Prostate gland (tissue), 2 donors: ENCODE results near the gene HOOK2. TPM values are rescaled to one million over a fixed set of nuclear protein-coding genes. Genes with fewer than 3 reads are reported as not detected.

Experiments
- DNase-seq: peaks from one replicate; pipeline ENCODE4 v3.0.0-alpha.2; 2019; ENCODE audit warnings: low spot score
- H3K27ac ChIP-seq, 2 donors: fragments of 200-600 bp; sonication (generic); 2 replicates each; pipeline ENCODE4 v1.5.1; 2017 to 2019
- H3K27me3 ChIP-seq: fragments of 200-600 bp; sonication (generic); replicated peaks from 2 replicates; pipeline ENCODE4 v1.5.1; 2019; ENCODE audit not compliant: insufficient read depth
- H3K36me3 ChIP-seq, 2 donors: fragments of 200-600 bp; sonication (generic); 1 replicate in 1 of 2; 2 replicates in 1 of 2; pipeline versions ENCODE4 v1.5.1 to v1.8.1; 2017 to 2019
- H3K4me1 ChIP-seq: fragments of 200-600 bp; sonication (generic); replicated peaks from 2 replicates; pipeline ENCODE4 v1.5.1; 2019
- H3K4me3 ChIP-seq, 2 donors: fragments of 200-600 bp; sonication (generic); 2 replicates each; pipeline ENCODE4 v1.5.1; 2017 to 2019
- H3K9me3 ChIP-seq: fragments of 200-600 bp; sonication (generic); 2 replicates; pipeline ENCODE4 v1.5.1; 2017
- POLR2A ChIP-seq: fragments of 450-650 bp; IDR thresholded peaks from one replicate; pipeline ENCODE4 v1.6.1; 2016; ENCODE audit warnings: antibody characterized with exemption, mild to moderate bottlenecking
- POLR2AphosphoS5 ChIP-seq: sonication (generic); formaldehyde crosslinking; IDR thresholded peaks from one replicate; pipeline ENCODE4 v1.6.1; 2017; ENCODE audit warnings: antibody characterized with exemption
- WGBS: methylation state at CpG from one replicate; pipeline ENCODE4 v1.1.5; 2018; 5-methylcytosine and 5-hydroxymethylcytosine counted together
- intact Hi-C: fragments of 100-400 bp; cut with DNase I; formaldehyde crosslinking; loops from one replicate; pipeline ENCODE4 v1.14.2; 2022
- total RNA-seq, 2 donors: library from RNA; depleted of rRNA; stranded (reverse); fragments of >200 nt; gene quantifications; one replicate each; pipeline ENCODE4 v1.1.0, GENCODE V29; 2016
- TF ChIP-seq, protein P1 (sequence below), 4 experiments: fragments of 200-600 bp in 2 of 4; fragments of 450-650 bp in 2 of 4; sonication (generic) in 2 of 4; IDR thresholded peaks; 1 replicate in 3 of 4; 2 replicates in 1 of 4; pipeline ENCODE4 v1.5.1; 2016 to 2019; ENCODE audit warnings: antibody characterized with exemption in 4 of 4, mild to moderate bottlenecking in 2 of 4, moderate library complexity in 2 of 4

HOOK2 gene
- total RNA-seq, 2 donors from 2014 or later = 49.6 to 126 TPM

DNA sequence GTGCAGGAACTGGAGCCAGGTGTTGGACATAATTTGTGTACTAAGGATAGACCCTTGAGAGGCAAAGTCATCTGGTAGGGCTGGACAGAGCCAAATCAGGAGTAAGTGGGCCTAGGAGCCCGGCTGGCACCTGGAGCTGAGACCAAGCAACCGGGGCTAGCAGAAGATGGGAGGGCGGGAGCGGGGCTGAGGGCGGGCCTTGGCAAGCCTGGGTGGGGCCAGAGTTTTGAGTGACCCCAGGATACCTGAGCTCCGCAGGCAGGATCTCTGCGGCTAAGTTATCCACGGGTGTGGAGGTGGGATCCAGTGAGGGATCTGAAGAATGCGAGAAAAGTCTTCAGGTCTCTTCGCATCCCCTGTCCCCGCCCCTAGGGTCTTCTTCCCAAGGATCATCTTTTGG, 8.2 kb downstream of the HOOK2 start:
- peaks cover 4 to 5% of the 10 kb centered on the region in 2 donors for H3K36me3 ChIP-seq

DNA sequence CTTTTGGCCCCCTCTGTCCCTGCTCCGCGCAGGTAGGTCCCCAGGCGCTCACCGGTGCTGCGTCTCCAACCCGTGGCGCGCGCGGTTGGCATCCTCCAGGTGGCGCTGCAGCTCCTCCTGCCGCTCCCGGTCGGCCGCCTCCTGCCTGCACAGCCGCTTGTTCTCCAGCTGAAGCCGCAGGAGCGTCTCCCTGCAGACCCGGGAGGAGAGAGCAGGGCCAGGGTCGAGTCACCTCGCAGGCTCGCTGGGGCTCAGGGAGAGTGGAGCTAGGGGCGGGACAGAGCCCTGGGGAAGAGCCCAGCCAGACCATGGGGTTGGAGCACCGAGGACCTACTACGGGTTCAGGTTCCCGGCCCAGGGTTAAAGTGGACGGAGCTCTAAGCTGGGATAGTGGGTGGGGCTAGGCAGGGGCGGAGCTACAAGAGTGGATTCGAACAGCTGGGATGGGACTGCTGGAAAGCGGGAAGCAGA, 9.3 kb downstream of the HOOK2 start:
- peak; percentile 60 for DNase-seq
- no peak for TF ChIP-seq POLR2A
- peak; percentile 11 for TF ChIP-seq POLR2AphosphoS5
- TF ChIP-seq, protein P1, sequence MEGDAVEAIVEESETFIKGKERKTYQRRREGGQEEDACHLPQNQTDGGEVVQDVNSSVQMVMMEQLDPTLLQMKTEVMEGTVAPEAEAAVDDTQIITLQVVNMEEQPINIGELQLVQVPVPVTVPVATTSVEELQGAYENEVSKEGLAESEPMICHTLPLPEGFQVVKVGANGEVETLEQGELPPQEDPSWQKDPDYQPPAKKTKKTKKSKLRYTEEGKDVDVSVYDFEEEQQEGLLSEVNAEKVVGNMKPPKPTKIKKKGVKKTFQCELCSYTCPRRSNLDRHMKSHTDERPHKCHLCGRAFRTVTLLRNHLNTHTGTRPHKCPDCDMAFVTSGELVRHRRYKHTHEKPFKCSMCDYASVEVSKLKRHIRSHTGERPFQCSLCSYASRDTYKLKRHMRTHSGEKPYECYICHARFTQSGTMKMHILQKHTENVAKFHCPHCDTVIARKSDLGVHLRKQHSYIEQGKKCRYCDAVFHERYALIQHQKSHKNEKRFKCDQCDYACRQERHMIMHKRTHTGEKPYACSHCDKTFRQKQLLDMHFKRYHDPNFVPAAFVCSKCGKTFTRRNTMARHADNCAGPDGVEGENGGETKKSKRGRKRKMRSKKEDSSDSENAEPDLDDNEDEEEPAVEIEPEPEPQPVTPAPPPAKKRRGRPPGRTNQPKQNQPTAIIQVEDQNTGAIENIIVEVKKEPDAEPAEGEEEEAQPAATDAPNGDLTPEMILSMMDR (IDR thresholded peaks at IDR 0.05) = peak; percentile 52 to 79 (median 70)
- Histone ChIP-seq H3K9me3 (no peaks in the 10 kb centered on the region), H3K4me3 (peak overlapping the region; percentile 12 to 13), H3K4me1 (no peaks in the 10 kb centered on the region), H3K36me3 (peaks cover 4 to 5% of the 10 kb centered on the region in 2 donors), H3K27me3 (no peaks in the 10 kb centered on the region), H3K27ac (no peak overlapping the region)
- WGBS = 36% methylated on average over 30 of the region's 30 CpGs
- intact Hi-C loops = loop anchor here (2.0 kb wide), 1 partner anchor 71 kb away; no protein-coding TSS in a partner anchor

More for the DNA sequence above, 8.2 kb downstream of the HOOK2 start:
- H3K27me3 ChIP-seq = no peaks in the 10 kb centered on the region
- intact Hi-C loops = loop anchor here (2.0 kb wide), 1 partner anchor 70 kb away; no protein-coding TSS in a partner anchor
- H3K4me3 ChIP-seq = no peak overlapping the region
- H3K27ac ChIP-seq = no peak overlapping the region
- TF ChIP-seq, protein P1 (IDR thresholded peaks at IDR 0.05) = no peak
- TF ChIP-seq POLR2A (no peak), POLR2AphosphoS5 (no peak)
- DNase-seq = no peak
- H3K4me1 ChIP-seq = no peaks in the 10 kb centered on the region
- H3K9me3 ChIP-seq = no peaks in the 10 kb centered on the region
- WGBS = 91% methylated on average over 11 of the region's 11 CpGs

DNA sequence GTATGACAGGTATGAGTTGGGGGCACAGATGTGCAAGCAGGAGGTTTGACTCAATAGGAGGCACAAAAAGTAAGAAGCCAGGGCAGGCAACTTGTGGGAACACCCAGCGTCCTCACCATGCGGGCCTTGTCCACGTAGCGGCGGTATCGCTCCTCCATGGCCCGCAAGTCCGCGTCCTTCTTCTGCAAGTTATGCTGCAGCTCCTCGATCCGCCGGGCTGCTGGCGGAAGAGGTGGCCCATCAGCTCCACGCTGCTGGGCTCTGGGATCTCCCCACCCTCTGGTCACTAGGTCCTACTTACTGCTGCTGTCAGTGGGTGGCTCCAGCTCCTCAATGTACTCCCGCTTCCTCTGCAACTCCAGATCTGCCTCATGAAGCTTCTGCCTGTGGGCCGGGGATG, 10.7 kb downstream of the HOOK2 start:
- Histone ChIP-seq H3K4me3 (no peak overlapping the region), H3K27ac (no peak overlapping the region), H3K9me3 (no peaks in the 10 kb centered on the region), H3K36me3 (peaks cover 4 to 5% of the 10 kb centered on the region in 2 donors), H3K27me3 (no peaks in the 10 kb centered on the region), H3K4me1 (no peaks in the 10 kb centered on the region)
- WGBS = 97% methylated on average over 16 of the region's 16 CpGs
- TF ChIP-seq, protein P1 (IDR thresholded peaks at IDR 0.05) = no peak
- TF ChIP-seq POLR2A (no peak), POLR2AphosphoS5 (no peak)
- no peak for DNase-seq
- intact Hi-C loops = loop anchor here (5.0 kb wide), 1 partner anchor 83 kb away; no protein-coding TSS in a partner anchor

DNA sequence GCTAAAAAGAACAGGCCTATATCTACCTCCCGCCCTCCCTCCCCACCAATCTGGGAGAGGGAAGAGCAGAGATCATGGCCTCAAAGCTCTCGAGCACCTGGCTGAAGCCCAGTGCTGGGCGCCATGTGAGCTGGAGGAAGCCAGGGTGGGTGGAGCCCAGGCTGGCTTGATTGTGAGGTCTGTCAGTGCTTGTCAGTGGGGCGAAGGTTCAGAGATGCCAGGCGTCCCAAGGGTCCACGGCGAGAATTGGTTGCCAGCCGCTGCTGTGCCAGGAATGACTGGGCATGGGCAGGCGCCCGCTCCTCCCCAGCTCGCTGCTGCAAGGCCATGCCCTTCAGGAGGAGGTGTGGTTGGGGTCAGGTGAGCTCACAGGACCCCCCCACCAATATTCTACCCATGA, 12.3 kb downstream of the HOOK2 start:
- Histone ChIP-seq H3K4me3 (no peak overlapping the region), H3K27ac (no peak overlapping the region), H3K27me3 (no peaks in the 10 kb centered on the region), H3K9me3 (no peaks in the 10 kb centered on the region), H3K4me1 (no peaks in the 10 kb centered on the region), H3K36me3 (peaks cover 4 to 5% of the 10 kb centered on the region in 2 donors)
- WGBS = 94% methylated on average over 11 of the region's 11 CpGs
- intact Hi-C loops = loop anchor here (5.0 kb wide), 1 partner anchor 84 kb away; no protein-coding TSS in a partner anchor
- DNase-seq = no peak
- no peak for TF ChIP-seq POLR2AphosphoS5
- TF ChIP-seq POLR2A = no peak
- TF ChIP-seq, protein P1 (IDR thresholded peaks at IDR 0.05) = no peak

DNA sequence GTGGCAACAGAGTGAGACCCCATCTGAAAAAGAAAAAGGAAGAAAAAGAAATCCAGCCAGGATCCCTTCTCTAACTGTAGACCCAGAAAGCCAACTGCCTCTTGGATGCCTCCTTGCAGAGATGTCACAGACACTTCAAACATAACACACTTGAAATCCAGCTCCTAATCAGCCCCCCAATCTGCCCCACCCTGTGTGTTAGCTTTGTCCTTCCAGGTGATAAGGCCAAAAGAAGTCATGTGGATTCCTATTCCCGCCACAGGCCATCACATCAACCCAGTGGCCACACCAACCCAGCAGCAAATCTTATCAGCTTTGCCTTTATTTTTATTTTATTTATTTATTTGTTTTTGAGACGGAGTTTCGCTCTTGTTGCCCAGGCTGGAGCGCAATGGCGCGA, 15.7 kb downstream of the HOOK2 start:
- DNase-seq = no peak
- H3K4me3 ChIP-seq = no peak overlapping the region
- no peaks in the 10 kb centered on the region for H3K4me1 ChIP-seq
- peaks cover 2 to 4% of the 10 kb centered on the region in 2 donors for H3K36me3 ChIP-seq
- no peaks in the 10 kb centered on the region for H3K27me3 ChIP-seq
- H3K9me3 ChIP-seq = no peaks in the 10 kb centered on the region
- 86% methylated on average over 6 of the region's 6 CpGs for WGBS
- H3K27ac ChIP-seq = no peak overlapping the region
- TF ChIP-seq, protein P1 (IDR thresholded peaks at IDR 0.05) = no peak
- TF ChIP-seq POLR2A = no peak
- no peak for TF ChIP-seq POLR2AphosphoS5
- intact Hi-C loops = loop anchor here (5.0 kb wide), 1 partner anchor 88 kb away; no protein-coding TSS in a partner anchor
